GM12872 (cell line): ENCODE results near the gene PDXK.

ENCODE experiments used
- CTCF ChIP-seq: IDR thresholded peaks from 3 replicates; pipeline ENCODE4 v1.5.1; 2011; ENCODE audit warnings: low read depth, mild to moderate bottlenecking, low read length, moderate library complexity; ENCODE audit not compliant: insufficient read depth

The PDXK gene

GRCh38 chr21:43761886-43762285 lies 43.0 kb downstream of the PDXK start:
- no peak for TF ChIP-seq CTCF

- no peak for TF ChIP-seq CTCF
These were observed 43.6 kb downstream of the PDXK start for GRCh38 chr21:43762303-43763128.

GRCh38 chr21:43763901-43764523 lies 45.1 kb downstream of the PDXK start:
- no peak for TF ChIP-seq CTCF

- TF ChIP-seq CTCF: no peak
These were observed 45.9 kb downstream of the PDXK start for GRCh38 chr21:43764576-43765495.

- no peak for TF ChIP-seq CTCF
These were observed 48.0 kb downstream of the PDXK start for GRCh38 chr21:43766734-43767497.

- TF ChIP-seq CTCF: no peak
These were observed 48.6 kb downstream of the PDXK start for GRCh38 chr21:43767498-43767983.
